ENCODE results near the gene TRIO. TPM values are rescaled to one million over a fixed set of nuclear protein-coding genes. Genes with fewer than 3 reads are reported as not detected.

Gene TRIO
- polyA plus RNA-seq, 3 donors: 104 to 124 (median 116) TPM

- DNase-seq (ENCODE audit: extremely low read depth in 1 of 11, low read depth in 9 of 11, low spot score in 4 of 11): no peak
These were observed 122.4 kb downstream of the TRIO start for GRCh38 chr5:14265570-14265969.

DNA sequence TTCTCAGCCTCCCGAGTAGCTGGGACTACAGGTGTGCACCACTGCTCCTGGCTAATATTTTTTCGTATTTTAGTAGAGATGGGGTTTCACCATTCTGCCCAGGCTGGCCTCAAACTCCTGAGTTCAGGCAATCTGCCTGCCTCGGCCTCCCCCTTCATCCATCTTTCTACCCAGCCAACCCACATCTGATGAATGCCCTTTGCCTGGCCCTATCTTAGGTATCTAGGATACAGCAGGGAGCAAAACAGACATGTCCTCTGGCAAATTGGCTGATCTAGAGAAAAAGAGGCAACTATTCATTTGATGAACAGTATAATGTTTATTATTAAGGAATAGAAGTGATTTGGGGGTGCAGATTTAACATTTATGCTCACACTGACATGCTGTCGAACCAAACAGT lies 123.0 kb downstream of the TRIO start:
- DNase-seq (ENCODE audit: extremely low read depth in 1 of 11, low read depth in 9 of 11, low spot score in 4 of 11): no peak

- no peak for DNase-seq (ENCODE audit: extremely low read depth in 1 of 11, low read depth in 9 of 11, low spot score in 4 of 11)
These were observed 123.5 kb downstream of the TRIO start for GRCh38 chr5:14266686-14267085.

DNA sequence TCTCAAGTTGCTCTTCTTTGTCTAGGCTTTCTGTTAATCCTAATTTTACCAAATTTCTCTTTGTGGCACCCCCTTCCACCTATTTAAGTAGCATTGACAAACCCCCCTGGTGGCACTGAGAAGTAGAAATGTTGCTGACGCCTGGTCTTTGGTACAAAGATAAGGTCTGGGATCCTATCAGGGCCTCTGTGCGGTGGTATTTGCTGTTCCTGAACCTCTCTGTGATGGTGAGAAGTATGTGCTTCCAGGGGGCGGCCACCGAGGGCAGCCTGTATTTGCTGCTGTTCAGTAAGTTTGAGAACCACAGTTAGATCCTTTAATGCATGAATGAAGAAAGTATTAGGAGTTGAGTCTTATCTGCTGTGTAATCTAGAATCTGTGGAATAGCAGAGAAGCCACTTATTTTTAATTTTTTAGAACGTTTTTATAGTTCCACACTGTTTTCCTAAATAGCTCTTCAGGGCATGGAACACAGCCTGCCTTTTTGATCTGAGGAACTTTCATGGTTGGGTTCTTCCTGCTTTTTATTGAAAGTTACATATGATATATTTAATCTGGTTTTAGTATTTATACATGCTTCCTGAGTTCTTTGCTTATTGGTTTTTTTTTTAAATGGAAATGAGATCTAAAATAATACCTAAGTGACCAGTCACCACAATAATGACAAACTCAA lies 124.2 kb downstream of the TRIO start:
- no peak for DNase-seq (ENCODE audit: extremely low read depth in 1 of 11, low read depth in 9 of 11, low spot score in 4 of 11)

DNA sequence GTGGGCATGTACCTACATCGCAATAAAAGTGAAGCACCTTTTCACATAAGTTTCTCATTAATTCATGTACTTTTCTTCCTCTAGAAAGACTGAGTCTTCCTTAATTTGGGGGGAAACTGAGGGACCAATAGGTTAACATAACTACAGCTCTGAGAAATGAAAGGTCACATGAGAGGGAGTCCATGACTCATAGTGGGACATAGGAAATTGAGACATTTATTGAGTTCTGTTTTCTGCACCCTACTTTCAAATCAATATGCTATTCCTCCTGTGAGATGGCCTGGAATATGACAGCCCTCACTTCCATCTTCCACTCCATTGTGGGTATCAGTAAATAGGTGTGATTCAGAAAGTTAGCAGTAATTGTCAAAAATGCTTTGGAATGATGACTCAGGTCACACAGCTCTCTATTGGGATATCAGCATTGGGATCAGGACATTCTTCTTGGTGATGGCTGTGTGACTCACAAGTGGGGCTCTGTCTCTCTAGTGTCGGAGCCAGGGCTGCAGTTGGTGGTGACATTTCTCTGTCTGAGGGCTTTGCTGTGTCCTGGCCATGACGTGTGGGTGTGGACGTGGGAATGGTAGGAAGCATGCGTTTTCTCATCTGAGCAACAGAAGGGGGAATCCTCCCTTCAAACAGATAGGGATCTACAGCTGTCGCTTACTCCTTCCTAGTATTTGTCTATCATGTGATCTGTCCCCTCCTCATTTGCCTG lies 125.0 kb downstream of the TRIO start:
- DNase-seq (ENCODE audit: extremely low read depth in 1 of 11, low read depth in 9 of 11, low spot score in 4 of 11): no peak

GRCh38 chr5:14268738-14269137 lies 125.6 kb downstream of the TRIO start:
- no peak for DNase-seq (ENCODE audit: extremely low read depth in 1 of 11, low read depth in 9 of 11, low spot score in 4 of 11)

DNA sequence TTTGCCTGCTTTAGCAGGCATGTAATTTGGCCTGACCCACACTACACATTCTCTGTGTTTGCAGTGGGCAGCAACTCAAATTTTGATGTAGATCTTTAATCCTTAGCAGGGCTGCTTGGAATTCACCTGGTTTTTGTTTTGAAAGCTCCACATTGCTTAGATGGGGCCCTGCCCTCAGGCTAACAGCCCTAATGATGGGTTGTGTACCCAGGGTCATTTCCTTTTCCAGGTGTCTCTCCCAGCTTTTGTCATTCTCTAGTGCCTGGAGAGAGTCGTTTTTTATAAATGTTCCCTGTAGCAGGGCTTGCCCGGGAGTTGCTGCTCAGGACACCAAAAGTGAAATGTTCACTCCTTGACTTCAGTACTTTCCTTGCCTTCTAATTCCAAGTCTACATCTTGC lies 126.3 kb downstream of the TRIO start:
- DNase-seq (ENCODE audit: extremely low read depth in 1 of 11, low read depth in 9 of 11, low spot score in 4 of 11): no peak

DNA sequence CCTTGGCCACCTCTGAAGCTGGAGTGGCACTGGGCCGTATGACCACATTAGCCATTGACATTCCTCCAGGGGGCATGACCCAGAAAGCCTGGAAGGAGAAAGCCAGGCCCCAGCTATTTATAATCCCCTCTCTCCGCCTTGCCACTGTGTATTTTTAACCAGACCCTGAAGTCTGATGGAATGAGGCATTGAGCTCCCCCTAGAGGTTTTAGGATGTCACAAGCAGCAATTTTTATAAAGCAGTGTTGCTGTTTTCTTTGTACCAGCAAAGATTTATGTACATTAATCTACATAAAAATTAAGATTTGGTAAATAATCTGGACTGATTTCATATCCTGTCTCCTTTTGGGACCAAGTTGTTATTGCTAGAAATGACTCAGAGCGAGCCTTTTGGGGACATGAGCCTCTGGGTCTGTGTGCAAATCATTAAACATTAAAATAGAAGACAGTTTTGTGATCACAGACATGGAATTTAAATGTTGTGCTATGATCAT lies 127.1 kb downstream of the TRIO start:
- DNase-seq (ENCODE audit: extremely low read depth in 1 of 11, low read depth in 9 of 11, low spot score in 4 of 11): peak in 6 of 11 donors; percentile 33 to 61 (median 50)

DNA sequence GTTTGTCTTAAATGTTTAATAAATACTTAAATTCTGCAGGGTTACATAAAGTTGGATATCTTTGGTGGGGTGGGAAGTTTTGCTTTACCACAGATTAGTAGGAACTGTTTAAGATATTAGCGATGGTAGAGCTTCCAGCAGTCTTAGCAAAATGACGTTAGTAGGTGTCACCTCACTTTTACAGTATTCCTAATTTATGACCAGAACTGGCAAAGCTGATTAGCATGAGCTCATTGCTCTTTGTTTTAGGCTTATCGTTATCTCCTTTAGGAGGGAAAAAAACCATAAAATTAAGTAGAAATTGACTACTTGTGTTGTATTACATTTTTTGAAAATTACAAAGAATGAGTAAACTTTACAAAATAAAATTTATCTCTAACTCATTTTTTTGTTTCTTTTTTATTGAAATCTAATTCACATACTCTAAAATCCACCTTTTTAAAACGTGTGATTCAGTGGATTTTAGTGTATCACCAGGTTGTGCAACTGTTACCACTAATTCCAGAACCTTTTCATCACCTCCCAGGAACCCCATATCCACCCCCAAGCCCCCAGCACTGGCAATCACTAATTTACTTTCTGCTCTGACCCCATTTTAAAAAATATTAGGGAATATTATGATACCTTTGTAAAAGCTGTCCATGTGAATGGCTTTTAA lies 129.5 kb downstream of the TRIO start:
- no peak for DNase-seq (ENCODE audit: extremely low read depth in 1 of 11, low read depth in 9 of 11, low spot score in 4 of 11)

DNA sequence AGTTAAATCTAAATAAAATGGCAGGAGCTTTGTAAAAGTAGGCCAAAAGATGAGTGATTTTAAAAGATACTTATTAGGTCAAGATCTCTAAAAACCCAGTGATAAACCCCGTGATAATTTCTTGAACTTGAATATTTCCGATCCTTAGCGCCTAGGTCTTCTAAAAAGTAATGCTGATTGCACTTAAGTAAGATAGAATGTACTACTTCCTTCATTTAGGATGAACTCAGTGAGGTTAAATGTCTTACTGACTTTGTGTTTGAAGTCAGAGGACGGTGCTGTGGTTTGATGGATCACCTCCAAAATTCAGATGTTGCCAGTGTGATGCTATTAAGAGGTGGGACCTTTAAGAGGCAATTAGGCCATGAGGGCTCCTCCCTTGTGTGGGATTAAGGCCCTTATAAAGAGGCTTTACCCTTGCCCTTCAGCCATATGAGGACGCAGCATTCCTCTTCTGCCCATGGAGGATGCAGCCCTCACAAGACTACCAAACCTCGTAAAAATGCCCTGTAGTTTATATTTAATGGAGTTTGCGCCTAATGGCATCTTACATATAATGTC lies 130.1 kb downstream of the TRIO start:
- no peak for DNase-seq (ENCODE audit: extremely low read depth in 1 of 11, low read depth in 9 of 11, low spot score in 4 of 11)

DNA sequence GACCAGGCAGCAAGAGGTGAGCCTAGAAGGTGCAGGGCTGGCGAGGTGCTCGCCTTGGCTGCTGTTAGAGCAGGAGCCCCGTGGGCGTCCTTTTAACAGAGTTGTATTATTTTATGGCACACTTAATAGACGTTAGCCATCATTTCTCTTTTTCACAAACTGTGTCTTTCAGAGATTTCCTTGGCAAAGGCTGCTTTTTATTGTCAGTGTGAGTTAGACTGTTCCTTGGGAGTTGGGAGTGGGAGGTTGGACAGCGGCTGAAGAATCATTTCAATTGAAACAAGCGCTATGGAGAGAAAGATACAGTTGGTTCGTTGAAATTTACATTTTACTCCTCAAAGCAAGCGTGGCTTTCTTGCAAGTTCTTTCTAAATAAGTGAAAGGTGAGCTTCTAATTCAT lies 133.2 kb downstream of the TRIO start:
- no peak for DNase-seq (ENCODE audit: extremely low read depth in 1 of 11, low read depth in 9 of 11, low spot score in 4 of 11)

DNA sequence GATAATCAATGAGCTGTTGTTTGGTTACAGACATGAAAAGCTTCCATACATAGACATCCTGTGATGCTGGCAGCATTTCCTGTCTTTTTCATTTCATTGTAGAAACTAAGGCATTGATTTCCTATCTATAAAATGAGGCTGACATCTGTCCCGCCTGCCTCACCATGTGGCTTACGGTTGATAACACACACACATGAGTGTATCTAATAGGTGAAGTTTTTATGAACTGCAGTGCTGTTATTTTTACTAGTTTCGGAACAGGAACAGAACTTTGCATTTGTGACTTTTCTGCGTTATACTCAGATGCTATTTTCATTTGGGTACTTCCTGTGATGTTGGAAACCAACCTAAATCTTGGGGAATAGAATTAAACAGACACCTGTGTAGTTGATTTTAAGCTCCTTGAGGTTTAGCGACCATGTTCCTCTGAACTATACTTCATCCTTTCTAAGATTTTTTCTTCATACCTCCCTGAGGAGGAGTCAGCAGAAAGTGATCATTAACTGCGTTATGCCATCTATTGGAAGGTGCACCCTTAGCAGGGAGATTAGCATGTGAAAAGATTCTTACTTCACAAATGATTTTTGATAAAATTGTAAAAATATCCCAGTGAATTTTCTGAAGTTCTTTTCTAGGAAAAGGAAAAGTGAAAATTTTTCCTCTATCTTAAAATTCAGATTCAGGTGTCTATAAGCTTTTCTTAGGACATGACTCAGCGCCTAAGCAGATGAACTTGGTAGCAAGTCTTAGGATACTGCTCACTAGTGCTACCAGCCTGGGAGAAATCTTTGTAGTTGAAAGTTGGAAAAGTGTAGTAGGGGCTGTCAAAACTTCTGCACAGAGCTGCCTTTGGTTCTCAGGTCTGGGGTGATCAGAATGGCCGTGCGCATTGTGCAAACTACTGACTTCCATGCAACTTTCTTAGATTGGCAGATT lies 134.5 kb downstream of the TRIO start:
- no peak for DNase-seq (ENCODE audit: extremely low read depth in 1 of 11, low read depth in 9 of 11, low spot score in 4 of 11)

- no peak for DNase-seq (ENCODE audit: extremely low read depth in 1 of 11, low read depth in 9 of 11, low spot score in 4 of 11)
These were observed 137.2 kb downstream of the TRIO start for GRCh38 chr5:14280294-14280854.

- DNase-seq (ENCODE audit: extremely low read depth in 1 of 11, low read depth in 9 of 11, low spot score in 4 of 11): no peak
These were observed 138.6 kb downstream of the TRIO start for GRCh38 chr5:14281746-14282181.

GRCh38 chr5:14283139-14283538 lies 140.0 kb downstream of the TRIO start:
- DNase-seq (ENCODE audit: extremely low read depth in 1 of 11, low read depth in 9 of 11, low spot score in 4 of 11): no peak

- DNase-seq (ENCODE audit: extremely low read depth in 1 of 11, low read depth in 9 of 11, low spot score in 4 of 11): no peak
These were observed 141.4 kb downstream of the TRIO start for GRCh38 chr5:14284392-14285148.

- DNase-seq (ENCODE audit: extremely low read depth in 1 of 11, low read depth in 9 of 11, low spot score in 4 of 11): no peak
These were observed 142.9 kb downstream of the TRIO start for GRCh38 chr5:14286007-14286406.
